Endothelial cell of umbilical vein (primary cell): Measurements from ENCODE around the gene RIPK4.

ENCODE experiments used
- EZH2 ChIP-seq: IDR thresholded peaks from 2 replicates; pipeline ENCODE4 v1.6.1; 2012; ENCODE audit warnings: borderline replicate concordance, low read depth, mild to moderate bottlenecking, moderate library complexity, low read length, inconsistent platforms; ENCODE audit not compliant: severe bottlenecking
- FOS ChIP-seq: IDR thresholded peaks from 2 replicates; pipeline ENCODE4 v1.6.1; 2011; ENCODE audit warnings: mild to moderate bottlenecking, low read length, moderate library complexity, borderline replicate concordance; ENCODE audit not compliant: insufficient read depth
- MAX ChIP-seq: IDR thresholded peaks from 2 replicates; pipeline ENCODE4 v1.6.1; 2011; ENCODE audit not compliant: insufficient read depth, insufficient read length
- POLR2AphosphoS5 ChIP-seq: IDR thresholded peaks from 2 replicates; pipeline ENCODE4 v1.6.1; 2012; ENCODE audit warnings: low read depth, mild to moderate bottlenecking, control low read depth, low read length, moderate library complexity; ENCODE audit not compliant: insufficient read depth
- TF ChIP-seq, protein P1 (sequence below), 2 donors: IDR thresholded peaks; 1 replicate in 1 of 2; 2 replicates in 1 of 2; pipeline ENCODE4 v1.5.1; 2011; ENCODE audit warnings: low read length in 2 of 2, mild to moderate bottlenecking in 2 of 2, moderate library complexity in 2 of 2, control low read depth in 1 of 2, inconsistent platforms in 1 of 2, low read depth in 1 of 2; ENCODE audit not compliant: insufficient read depth in 1 of 2; ENCODE audit errors: extremely low read depth in 1 of 2

- TF ChIP-seq, protein P1, sequence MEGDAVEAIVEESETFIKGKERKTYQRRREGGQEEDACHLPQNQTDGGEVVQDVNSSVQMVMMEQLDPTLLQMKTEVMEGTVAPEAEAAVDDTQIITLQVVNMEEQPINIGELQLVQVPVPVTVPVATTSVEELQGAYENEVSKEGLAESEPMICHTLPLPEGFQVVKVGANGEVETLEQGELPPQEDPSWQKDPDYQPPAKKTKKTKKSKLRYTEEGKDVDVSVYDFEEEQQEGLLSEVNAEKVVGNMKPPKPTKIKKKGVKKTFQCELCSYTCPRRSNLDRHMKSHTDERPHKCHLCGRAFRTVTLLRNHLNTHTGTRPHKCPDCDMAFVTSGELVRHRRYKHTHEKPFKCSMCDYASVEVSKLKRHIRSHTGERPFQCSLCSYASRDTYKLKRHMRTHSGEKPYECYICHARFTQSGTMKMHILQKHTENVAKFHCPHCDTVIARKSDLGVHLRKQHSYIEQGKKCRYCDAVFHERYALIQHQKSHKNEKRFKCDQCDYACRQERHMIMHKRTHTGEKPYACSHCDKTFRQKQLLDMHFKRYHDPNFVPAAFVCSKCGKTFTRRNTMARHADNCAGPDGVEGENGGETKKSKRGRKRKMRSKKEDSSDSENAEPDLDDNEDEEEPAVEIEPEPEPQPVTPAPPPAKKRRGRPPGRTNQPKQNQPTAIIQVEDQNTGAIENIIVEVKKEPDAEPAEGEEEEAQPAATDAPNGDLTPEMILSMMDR (IDR thresholded peaks at IDR 0.05; ENCODE audit: extremely low read depth in 1 of 2, insufficient read depth in 1 of 2, low read depth in 1 of 2, low read length in 2 of 2) = no peak
- TF ChIP-seq FOS (no peak), MAX (no peak), EZH2 (no peak), POLR2AphosphoS5 (no peak)
Measured at GRCh38 chr21:41727784-41728763, 38.8 kb downstream of the RIPK4 start.
